H9 (cell line): ENCODE results near the gene ZNF526. TPM values are rescaled to one million over a fixed set of nuclear protein-coding genes. Genes with fewer than 3 reads are reported as not detected.

ENCODE experiments used
- DNase-seq: peaks from one replicate; pipeline ENCODE4 v3.0.0-alpha.2; 2017
- H2AFZ ChIP-seq: one replicate; pipeline ENCODE4 v1.6.1; 2013; ENCODE audit warnings: mild to moderate bottlenecking, low read length, control low read depth, moderate library complexity
- H2AK5ac ChIP-seq: 2 replicates; pipeline ENCODE4 v1.6.1; 2013; ENCODE audit warnings: low read length, control low read depth, mixed read lengths; ENCODE audit not compliant: insufficient read length
- H2BK120ac ChIP-seq: one replicate; pipeline ENCODE4 v1.6.1; 2013; ENCODE audit warnings: low read depth, mild to moderate bottlenecking, low read length, control low read depth, inconsistent platforms; ENCODE audit not compliant: poor library complexity, severe bottlenecking
- H2BK12ac ChIP-seq: 2 replicates; pipeline ENCODE4 v1.6.1; 2013; ENCODE audit warnings: low read length, control low read depth, mixed read lengths, low read depth; ENCODE audit not compliant: insufficient read length
- H2BK15ac ChIP-seq: 2 replicates; pipeline ENCODE4 v1.6.1; 2013; ENCODE audit warnings: low read depth, low read length, control low read depth
- H2BK20ac ChIP-seq: one replicate; pipeline ENCODE4 v1.6.1; 2013; ENCODE audit warnings: low read depth, mild to moderate bottlenecking, low read length, control low read depth, inconsistent platforms; ENCODE audit not compliant: poor library complexity, severe bottlenecking
- H2BK5ac ChIP-seq: 2 replicates; pipeline ENCODE4 v1.6.1; 2013; ENCODE audit warnings: low read length, control low read depth, mixed read lengths; ENCODE audit not compliant: insufficient read length
- H3K14ac ChIP-seq: 2 replicates; pipeline ENCODE4 v1.6.1; 2013; ENCODE audit warnings: low read length, control low read depth; ENCODE audit not compliant: insufficient read depth
- H3K18ac ChIP-seq: 2 replicates; pipeline ENCODE4 v1.6.1; 2013; ENCODE audit warnings: low read depth, mild to moderate bottlenecking, mixed read lengths, low read length, control low read depth; ENCODE audit not compliant: insufficient read length
- H3K23ac ChIP-seq: 2 replicates; pipeline ENCODE4 v1.6.1; 2013; ENCODE audit warnings: low read length, control low read depth, mixed read lengths, low read depth; ENCODE audit not compliant: insufficient read length
- H3K23me2 ChIP-seq: 2 replicates; pipeline ENCODE4 v1.6.1; 2013; ENCODE audit warnings: low read depth, mild to moderate bottlenecking, mixed read lengths, low read length, control low read depth; ENCODE audit not compliant: insufficient read length, poor library complexity, severe bottlenecking
- H3K27ac ChIP-seq: 2 replicates; pipeline ENCODE4 v1.5.1; 2013; ENCODE audit warnings: low read length, control low read depth, mixed read lengths, low read depth; ENCODE audit not compliant: insufficient read length
- H3K27me3 ChIP-seq: 2 replicates; pipeline ENCODE4 v1.6.1; 2013; ENCODE audit warnings: low read length, control low read depth, inconsistent platforms; ENCODE audit not compliant: insufficient read depth
- H3K4ac ChIP-seq: 2 replicates; pipeline ENCODE4 v1.6.1; 2013; ENCODE audit warnings: low read depth, mild to moderate bottlenecking, control low read depth, inconsistent platforms, low read length, moderate library complexity
- H3K4me1 ChIP-seq: 2 replicates; pipeline ENCODE4 v1.6.1; 2013; ENCODE audit warnings: low read length, control low read depth, inconsistent platforms; ENCODE audit not compliant: insufficient read depth
- H3K4me2 ChIP-seq: 2 replicates; pipeline ENCODE4 v1.6.1; 2013; ENCODE audit warnings: low read length, control low read depth, mixed read lengths; ENCODE audit not compliant: insufficient read length, insufficient read depth
- H3K56ac ChIP-seq: 2 replicates; pipeline ENCODE4 v1.6.1; 2013; ENCODE audit warnings: low read depth, mild to moderate bottlenecking, mixed read lengths, low read length, control low read depth; ENCODE audit not compliant: insufficient read length
- H3K79me1 ChIP-seq: 2 replicates; pipeline ENCODE4 v1.6.1; 2013; ENCODE audit warnings: low read depth, mild to moderate bottlenecking, moderate library complexity, low read length, control low read depth, inconsistent platforms; ENCODE audit not compliant: insufficient read depth, poor library complexity, severe bottlenecking
- H3K79me2 ChIP-seq: 2 replicates; pipeline ENCODE4 v1.6.1; 2013; ENCODE audit warnings: low read length, control low read depth, inconsistent platforms; ENCODE audit not compliant: insufficient read depth
- H3K9ac ChIP-seq: 2 replicates; pipeline ENCODE4 v1.6.1; 2013; ENCODE audit warnings: low read length, control low read depth, mixed read lengths; ENCODE audit not compliant: insufficient read length; ENCODE audit errors: extremely low read depth
- H3K9me3 ChIP-seq: one replicate; pipeline ENCODE4 v1.6.1; 2013; ENCODE audit warnings: low read depth, low read length, inconsistent platforms; ENCODE audit not compliant: control insufficient read depth
- H3T11ph ChIP-seq: one replicate; pipeline ENCODE4 v1.6.1; 2013; ENCODE audit warnings: mild to moderate bottlenecking, low read length, control low read depth, inconsistent platforms
- H4K20me1 ChIP-seq: one replicate; pipeline ENCODE4 v1.6.1; 2013; ENCODE audit not compliant: control insufficient read depth, insufficient read length, insufficient read depth
- H4K5ac ChIP-seq: 2 replicates; pipeline ENCODE4 v1.6.1; 2013; ENCODE audit warnings: low read depth, mild to moderate bottlenecking, mixed read lengths, low read length, control low read depth; ENCODE audit not compliant: insufficient read length
- H4K8ac ChIP-seq: replicated peaks from 2 replicates; pipeline ENCODE4 v1.6.1; 2013; ENCODE audit warnings: low read length, control low read depth, mixed read lengths, low read depth; ENCODE audit not compliant: insufficient read length
- H4K91ac ChIP-seq: 2 replicates; pipeline ENCODE4 v1.6.1; 2013; ENCODE audit warnings: low read depth, mild to moderate bottlenecking, moderate library complexity, mixed read lengths, low read length, control low read depth; ENCODE audit not compliant: insufficient read length
- H3K27ac Mint-ChIP-seq, 3 experiments: 2 replicates in 2 of 3; 3 replicates in 1 of 3; pipeline ENCODE4 v1.8.0; 2020 to 2021; ENCODE audit warnings: mixed read lengths in 3 of 3, mild to moderate bottlenecking in 1 of 3, moderate library complexity in 1 of 3
- H3K27me3 Mint-ChIP-seq: 2 replicates; pipeline ENCODE4 v1.8.0; 2021; ENCODE audit warnings: low read depth, mild to moderate bottlenecking, moderate library complexity, mixed read lengths
- H3K36me3 Mint-ChIP-seq, 3 experiments: 2 replicates in 2 of 3; 3 replicates in 1 of 3; pipeline ENCODE4 v1.8.0; 2020 to 2021; ENCODE audit warnings: low read depth in 3 of 3, mixed read lengths in 3 of 3; ENCODE audit not compliant: insufficient read depth in 1 of 3
- H3K4me1 Mint-ChIP-seq, 2 experiments: 2 replicates each; pipeline ENCODE4 v1.8.0; 2020; ENCODE audit warnings: mixed read lengths in 2 of 2
- H3K4me3 Mint-ChIP-seq, 2 experiments: 2 replicates in 1 of 2; 3 replicates in 1 of 2; pipeline ENCODE4 v1.8.0; 2020 to 2021; ENCODE audit warnings: mild to moderate bottlenecking in 2 of 2, mixed read lengths in 2 of 2, moderate library complexity in 1 of 2
- H3K9me3 Mint-ChIP-seq, 2 experiments: 2 replicates in 1 of 2; 3 replicates in 1 of 2; pipeline ENCODE4 v1.8.0; 2020; ENCODE audit warnings: mild to moderate bottlenecking in 2 of 2, mixed read lengths in 2 of 2, moderate library complexity in 1 of 2
- CTCF ChIP-seq: fragments of 200-600 bp; sonication (generic); conservative IDR thresholded peaks from 3 replicates; pipeline ENCODE4 v1.8.0; 2021; ENCODE audit warnings: antibody characterized with exemption, mild to moderate bottlenecking
- WGBS: extraction: QIAGEN DNeasy Blood & Tissue Kit; methylation state at CpG from one replicate; pipeline ENCODE4 v1.1.7; 2013; ENCODE audit warnings: missing lambda C conversion rate, low lambda C conversion rate, mixed read lengths; ENCODE audit not compliant: insufficient read length; ENCODE audit errors: extremely low coverage; 5-methylcytosine and 5-hydroxymethylcytosine counted together
- total RNA-seq: library from RNA; stranded (reverse); gene quantifications from 2 replicates; pipeline ENCODE4 v1.2.1, GENCODE V29; 2021

The ZNF526 gene
- total RNA-seq, 1 experiment from 2014 or later: 20.5 TPM

DNA sequence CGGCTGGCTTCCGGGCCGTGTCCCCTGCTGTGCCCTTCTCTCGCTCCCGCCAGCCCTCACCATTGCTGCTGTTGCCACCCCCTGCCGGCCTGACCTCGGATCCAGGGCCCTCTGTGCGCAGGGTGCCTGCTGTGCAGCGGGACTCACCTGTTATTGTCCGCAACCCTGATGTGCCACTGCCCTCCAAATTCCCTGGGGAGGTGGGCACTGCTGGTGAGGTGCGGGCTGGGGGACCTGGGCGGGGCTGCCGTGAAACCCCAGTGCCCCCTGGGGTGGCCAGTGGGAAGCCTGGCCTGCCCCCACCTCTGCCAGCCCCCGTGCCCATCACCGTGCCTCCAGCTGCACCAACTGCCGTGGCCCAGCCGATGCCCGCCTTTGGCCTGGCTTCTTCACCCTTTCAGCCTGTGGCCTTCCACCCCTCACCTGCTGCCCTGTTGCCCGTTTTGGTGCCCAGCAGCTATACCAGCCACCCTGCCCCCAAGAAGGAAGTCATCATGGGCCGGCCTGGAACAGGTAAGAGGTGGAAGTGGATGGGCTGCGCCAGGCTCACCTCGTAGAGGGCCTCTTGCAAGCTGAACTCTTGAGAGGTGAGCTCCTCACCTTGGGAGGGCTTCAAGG is 54.1 kb downstream of the ZNF526 start:
- Histone ChIP-seq H4K5ac (no peak overlapping the region), H2BK5ac (no peak overlapping the region), H3K27ac (no peak overlapping the region), H4K91ac (no peak overlapping the region), H3K79me2 (no peaks in the 10 kb centered on the region), H3K4me2 (no peak overlapping the region), H4K20me1 (no peaks in the 10 kb centered on the region), H2BK120ac (no peak overlapping the region), H3T11ph (no peak overlapping the region), H3K4ac (no peak overlapping the region), H4K8ac (no peak overlapping the region), H2BK12ac (no peak overlapping the region), H2BK15ac (no peak overlapping the region), H3K18ac (no peak overlapping the region), H3K9me3 (no peaks in the 10 kb centered on the region), H3K79me1 (no peaks in the 10 kb centered on the region), H3K27me3 (no peaks in the 10 kb centered on the region), H2AK5ac (no peak overlapping the region), H2BK20ac (no peak overlapping the region), H3K23me2 (peaks cover 4% of the 10 kb centered on the region), H3K56ac (no peak overlapping the region), H3K23ac (no peak overlapping the region), H2AFZ (no peak overlapping the region), H3K4me1 (no peaks in the 10 kb centered on the region; the same call in 1 of the 2 replicates), H3K9ac (no peak overlapping the region), H3K14ac (no peak overlapping the region)
- Mint-ChIP-seq H3K9me3 (no peaks in the 10 kb centered on the region; a peak in 1 of 5 replicates), H3K27me3 (no peaks in the 10 kb centered on the region), H3K36me3 (peaks cover 4 to 23% (median 16%) of the 10 kb centered on the region in 3 experiments; a peak in 6 of 7 replicates), H3K4me1 (peaks cover 22 to 30% of the 10 kb centered on the region in 2 experiments), H3K4me3 (no peak overlapping the region), H3K27ac (no peak overlapping the region)
- WGBS: no CpG with 5 or more reads among the region's 22 CpGs
- no peak for DNase-seq
- TF ChIP-seq CTCF: no peak
